GM18517 (cell line): Measurements from ENCODE around the gene RAB26.

Experiments used
- ATAC-seq: cut with Tn5 transposase; IDR thresholded peaks from one replicate; pipeline ENCODE4 v1.9.1; 2021; ENCODE audit warnings: mild to moderate bottlenecking, moderate library complexity; ENCODE audit not compliant: unreplicated experiment

RAB26 gene

GRCh38 chr16:2159175-2159838, 10.9 kb downstream of the RAB26 start:
- ATAC-seq, result no peak

DNA sequence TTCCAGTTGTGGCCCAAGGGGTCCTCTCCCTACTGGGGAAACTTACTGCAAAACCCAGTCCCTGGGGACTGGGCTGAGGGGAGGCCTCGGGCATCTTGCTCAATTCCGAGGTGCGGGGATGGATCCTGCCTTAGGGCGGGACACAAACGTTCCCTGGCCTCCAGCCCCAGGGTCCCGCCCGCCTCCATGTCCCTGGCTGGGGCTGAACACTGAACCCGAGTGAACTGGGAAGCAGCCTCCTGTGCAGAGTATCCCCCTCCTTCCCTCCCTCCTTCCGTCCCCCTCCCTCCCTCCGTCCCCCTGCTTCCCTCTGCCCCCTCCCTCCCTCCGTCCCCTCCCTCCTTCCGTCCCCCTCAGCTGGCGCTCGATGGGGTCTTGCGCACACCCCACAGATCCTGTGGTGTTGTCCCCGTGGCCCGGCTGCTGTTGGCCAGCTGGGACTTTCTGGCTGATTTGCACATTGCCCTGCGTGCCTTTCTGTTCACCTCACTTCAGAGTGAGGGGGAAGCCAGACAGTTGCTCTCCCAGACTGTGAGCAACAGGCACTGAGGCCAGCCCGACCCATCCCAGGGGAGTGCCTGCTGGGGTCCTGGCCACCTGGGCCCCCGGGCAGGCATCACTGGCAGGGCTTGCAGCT, 12.6 kb downstream of the RAB26 start:
- no peak for ATAC-seq

DNA sequence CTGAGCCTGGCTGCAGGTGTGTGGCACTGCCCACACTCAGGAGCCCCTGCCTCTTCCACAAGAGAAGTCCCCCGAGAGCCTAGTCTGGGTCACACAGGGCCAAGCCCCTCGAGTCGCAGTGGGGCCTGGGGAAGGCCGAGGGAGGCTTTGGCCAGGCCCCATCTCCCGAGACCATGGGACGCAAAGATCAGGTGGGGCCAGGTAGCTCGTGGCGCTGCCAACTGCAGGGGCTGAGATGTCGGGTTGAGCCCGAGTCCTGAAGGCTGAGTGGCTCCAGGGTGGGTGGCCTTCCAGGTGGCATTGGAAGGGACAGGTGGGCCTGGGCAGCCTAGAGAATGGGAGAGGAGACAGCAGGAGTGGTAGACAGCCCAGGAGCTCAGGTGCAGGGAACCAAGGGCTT, 13.5 kb downstream of the RAB26 start:
- no peak for ATAC-seq

- ATAC-seq, result no peak
These were observed 14.3 kb downstream of the RAB26 start for GRCh38 chr16:2162676-2163118.

DNA sequence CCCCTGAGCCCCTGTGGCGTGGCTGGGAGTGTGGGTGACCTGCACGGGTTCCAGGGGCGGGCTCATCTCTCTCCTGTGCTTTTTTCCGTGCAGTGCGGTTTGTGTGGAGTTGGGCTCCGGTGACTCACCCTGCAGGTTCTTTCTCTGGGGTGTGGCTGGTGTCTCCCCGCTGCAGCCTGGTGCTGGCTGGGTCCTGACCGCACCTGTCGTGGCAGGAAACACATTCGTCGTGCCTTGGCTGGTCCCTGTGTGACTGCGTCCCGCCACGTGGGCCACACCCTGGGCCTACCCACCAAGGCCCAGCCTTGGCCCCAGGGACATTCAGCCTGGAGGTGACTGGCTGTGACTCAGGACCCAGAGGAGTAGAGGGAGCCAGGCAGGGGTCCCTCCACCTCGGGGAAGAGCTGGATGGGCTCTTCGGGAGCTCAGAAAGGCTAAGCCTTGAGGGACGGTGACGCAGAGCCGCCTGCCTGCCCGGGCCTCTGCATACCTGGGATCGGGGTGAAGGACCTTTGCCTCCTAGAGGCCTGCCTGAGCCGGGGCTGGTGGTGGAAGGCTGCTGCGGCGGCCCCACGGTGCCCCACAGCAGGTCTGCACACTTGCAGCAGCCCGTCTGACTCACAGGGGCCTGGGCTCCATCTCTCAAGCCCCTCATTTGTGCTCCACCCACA, 14.9 kb downstream of the RAB26 start:
- no peak for ATAC-seq

GRCh38 chr16:2165861-2166260, 17.4 kb downstream of the RAB26 start:
- no peak for ATAC-seq

GRCh38 chr16:2166263-2167067, 18.0 kb downstream of the RAB26 start:
- no peak for ATAC-seq

- ATAC-seq, result no peak
These were observed 18.7 kb downstream of the RAB26 start for GRCh38 chr16:2167068-2167638.

GRCh38 chr16:2170080-2170479, 21.7 kb downstream of the RAB26 start:
- no peak for ATAC-seq

DNA sequence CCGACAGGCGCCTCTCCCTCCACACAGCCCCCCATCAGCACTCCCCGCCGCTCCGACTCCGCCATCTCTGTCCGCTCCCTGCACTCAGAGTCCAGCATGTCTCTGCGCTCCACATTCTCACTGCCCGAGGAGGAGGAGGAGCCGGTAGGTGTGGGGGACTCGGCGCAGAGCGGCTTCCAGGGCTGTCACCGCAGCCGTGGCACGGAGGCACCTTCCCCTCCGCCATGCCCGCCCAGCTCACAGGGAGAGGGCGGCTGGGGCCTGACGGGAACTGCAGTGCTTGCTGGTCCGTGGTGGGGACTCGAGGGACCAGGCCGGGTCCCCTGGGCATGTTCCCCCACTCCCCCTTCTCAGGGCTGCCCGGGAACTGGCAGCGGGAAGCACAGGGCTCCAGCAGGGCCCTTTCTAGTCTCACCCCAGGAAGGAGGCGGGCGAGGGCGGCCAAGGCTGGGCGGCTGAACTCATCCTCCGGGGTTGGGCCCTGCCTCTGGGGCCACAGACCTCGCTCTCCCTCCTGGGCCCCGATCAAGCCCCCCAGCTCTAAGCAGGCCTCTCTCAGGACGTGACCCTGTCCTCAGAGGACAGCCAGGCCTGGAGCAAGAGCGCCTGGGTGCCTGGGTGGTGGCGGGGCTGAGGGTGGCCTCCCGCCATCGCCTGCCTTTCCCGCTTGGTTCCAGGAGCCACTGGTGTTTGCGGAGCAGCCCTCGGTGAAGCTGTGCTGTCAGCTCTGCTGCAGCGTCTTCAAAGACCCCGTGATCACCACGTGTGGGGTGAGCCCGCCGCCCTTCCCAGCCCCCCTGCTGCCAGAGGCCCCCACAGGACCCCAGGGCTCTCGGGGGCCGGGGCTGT, 22.4 kb downstream of the RAB26 start:
- ATAC-seq, result no peak

DNA sequence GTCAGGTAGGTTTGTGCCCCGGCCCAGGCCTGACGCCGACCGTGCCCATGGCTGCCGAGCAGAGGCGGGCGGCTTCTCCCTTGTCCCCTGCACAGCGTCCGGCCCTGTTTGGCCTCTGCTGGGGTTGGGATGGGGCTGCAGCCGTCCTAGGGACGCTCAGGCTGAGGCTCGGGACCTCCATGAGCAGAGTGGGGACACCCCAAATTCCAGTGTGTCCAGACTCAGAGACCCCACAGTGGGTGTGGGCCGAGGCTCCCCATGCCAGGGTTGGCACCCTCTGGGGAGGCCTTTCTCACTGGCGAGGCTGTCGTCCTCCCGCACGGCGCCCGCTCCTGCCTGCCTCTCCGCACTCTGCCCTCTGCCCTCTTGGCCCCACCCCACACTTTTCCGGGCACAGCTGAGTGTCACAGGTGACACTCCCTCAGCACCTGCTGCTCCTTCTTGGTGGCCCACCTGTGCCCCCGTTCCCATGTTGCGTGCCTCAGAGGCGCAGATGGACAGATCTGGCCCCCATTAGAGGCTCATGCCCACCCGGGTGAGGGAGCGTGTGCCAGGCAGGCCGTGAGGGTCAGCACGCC, 23.3 kb downstream of the RAB26 start:
- no peak for ATAC-seq

DNA sequence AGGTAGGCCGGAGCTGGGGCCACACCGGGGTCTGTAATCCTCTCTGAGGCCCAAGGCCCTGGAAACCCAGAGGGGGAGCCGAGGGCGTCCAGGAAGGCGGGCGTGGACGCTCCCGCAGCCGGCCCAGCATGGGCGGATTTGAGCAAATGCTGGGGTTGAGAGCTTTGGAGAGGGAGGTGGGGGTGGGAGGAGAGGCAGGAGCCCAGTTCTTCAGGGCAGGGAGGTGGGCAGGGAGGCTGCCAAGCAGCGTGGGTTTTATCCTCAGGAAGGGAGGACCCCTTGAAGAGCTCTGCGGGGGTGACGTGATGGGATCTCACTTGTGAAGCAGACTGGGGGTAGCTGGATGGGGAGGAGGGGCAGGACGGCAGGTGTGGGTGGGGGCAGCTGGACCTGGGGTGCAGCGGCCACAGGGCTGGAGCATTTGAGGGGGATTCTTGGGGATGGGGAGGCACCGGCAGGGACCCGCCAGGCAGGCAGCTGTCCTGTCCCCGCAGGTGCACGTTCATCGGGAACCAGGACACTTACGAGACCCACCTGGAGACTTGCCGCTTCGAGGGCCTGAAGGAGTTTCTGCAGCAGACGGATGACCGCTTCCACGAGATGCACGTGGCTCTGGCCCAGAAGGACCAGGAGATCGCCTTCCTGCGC, 24.4 kb downstream of the RAB26 start:
- ATAC-seq, result no peak

- ATAC-seq, result no peak
These were observed 24.9 kb downstream of the RAB26 start for GRCh38 chr16:2173366-2173765.

GRCh38 chr16:2173916-2174315, 25.5 kb downstream of the RAB26 start:
- no peak for ATAC-seq

DNA sequence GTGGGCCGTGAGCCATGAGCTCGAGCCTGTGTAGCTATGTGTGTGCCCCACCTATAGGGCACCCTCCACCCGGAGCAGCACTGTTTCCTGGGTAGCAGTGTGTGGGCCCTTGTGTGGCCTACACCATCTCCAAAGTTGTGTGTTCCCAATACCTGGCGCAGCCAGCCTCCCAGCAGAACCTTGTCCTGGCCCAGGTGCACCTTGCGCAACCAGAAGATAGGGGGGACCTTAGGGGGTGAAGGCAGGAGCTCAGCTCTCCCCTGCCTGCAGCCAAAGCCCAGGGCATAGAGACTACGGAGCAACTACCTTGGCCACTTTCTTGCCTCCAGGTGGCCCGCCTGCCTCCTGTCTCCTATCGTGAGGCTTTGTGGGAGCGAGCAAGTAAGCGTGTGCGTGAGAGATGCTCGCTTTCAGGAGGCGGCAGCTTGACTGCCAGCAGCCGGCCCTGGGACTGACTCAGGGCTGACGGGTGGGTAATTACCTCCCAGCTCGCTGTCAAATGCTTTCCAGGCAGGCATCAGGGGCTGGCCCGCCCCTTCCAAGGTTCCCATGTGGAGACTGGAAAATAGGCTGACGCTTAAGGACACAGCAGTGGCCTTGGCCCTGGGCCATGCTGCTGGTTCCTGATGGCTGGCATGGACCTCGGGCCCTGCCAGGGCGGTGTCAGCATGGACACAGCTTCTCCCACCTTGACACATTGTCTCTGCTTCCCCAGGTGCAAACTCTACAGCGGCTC, 26.1 kb downstream of the RAB26 start:
- ATAC-seq, result no peak

DNA sequence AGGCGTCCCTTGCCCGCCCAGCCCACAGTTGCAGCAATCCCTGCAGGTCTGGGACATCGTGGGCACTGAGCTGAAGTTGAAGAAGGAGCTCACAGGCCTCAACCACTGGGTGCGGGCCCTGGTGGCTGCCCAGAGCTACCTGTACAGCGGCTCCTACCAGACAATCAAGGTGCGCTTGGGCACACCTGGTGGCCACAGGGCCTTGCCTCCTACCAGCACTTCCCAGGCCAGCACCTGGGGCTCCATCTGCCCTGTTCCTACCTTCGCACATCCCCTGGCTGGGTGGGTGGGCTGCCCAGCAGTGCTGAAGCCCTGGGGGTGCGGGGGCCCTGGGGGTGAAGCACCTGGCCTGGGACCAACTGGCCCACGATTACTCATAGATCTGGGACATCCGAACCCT, 27.0 kb downstream of the RAB26 start:
- ATAC-seq, result no peak

DNA sequence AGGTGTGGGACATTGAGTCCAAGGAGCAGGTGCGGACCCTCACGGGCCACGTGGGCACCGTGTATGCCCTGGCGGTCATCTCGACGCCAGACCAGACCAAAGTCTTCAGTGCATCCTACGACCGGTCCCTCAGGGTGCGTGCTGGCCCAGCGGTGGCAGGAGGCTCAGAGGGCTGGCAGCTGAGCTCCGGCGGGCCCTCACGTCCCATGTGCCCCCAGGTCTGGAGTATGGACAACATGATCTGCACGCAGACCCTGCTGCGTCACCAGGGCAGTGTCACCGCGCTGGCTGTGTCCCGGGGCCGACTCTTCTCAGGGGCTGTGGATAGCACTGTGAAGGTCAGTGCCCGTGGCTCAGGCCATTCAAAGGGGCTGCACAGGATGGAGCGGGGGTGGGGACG, 27.6 kb downstream of the RAB26 start:
- no peak for ATAC-seq

GRCh38 chr16:2177101-2177500, 28.7 kb downstream of the RAB26 start:
- ATAC-seq, result no peak

GRCh38 chr16:2177561-2177960, 29.1 kb downstream of the RAB26 start:
- no peak for ATAC-seq
